ENCODE data around the gene MPG.

DNA sequence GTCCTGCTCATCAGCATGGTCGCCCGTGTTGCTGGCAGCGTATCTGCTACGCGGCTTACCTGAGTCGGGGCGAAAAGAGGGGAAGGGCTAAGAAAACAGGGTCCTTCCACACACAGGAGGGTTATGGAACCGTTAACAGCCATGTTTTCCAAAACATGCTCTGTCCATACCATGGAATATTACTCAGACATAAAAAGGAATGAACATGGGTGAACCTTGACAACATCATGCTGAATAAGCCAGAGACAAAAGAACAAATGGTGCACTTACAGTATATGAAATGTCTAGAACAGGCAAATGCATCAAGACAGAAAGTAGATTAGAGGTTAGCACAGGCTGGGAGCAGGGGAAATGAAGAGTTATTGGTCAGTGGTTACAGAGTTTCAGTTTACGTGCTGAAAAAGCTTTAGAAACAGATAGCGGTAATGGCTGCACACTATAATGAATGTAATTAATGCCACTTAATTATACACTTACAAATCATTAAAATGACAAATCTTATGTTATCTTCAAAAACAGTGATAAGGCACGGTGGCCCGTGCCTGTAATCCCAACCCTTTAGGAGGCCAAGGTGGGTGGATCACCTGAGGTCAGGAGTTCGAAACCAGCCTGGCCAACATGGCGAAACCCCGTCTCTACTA is 52.6 kb downstream of the MPG start:
- TF ChIP-seq, protein P1, sequence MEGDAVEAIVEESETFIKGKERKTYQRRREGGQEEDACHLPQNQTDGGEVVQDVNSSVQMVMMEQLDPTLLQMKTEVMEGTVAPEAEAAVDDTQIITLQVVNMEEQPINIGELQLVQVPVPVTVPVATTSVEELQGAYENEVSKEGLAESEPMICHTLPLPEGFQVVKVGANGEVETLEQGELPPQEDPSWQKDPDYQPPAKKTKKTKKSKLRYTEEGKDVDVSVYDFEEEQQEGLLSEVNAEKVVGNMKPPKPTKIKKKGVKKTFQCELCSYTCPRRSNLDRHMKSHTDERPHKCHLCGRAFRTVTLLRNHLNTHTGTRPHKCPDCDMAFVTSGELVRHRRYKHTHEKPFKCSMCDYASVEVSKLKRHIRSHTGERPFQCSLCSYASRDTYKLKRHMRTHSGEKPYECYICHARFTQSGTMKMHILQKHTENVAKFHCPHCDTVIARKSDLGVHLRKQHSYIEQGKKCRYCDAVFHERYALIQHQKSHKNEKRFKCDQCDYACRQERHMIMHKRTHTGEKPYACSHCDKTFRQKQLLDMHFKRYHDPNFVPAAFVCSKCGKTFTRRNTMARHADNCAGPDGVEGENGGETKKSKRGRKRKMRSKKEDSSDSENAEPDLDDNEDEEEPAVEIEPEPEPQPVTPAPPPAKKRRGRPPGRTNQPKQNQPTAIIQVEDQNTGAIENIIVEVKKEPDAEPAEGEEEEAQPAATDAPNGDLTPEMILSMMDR (conservative IDR thresholded peaks at IDR 0.05; ENCODE audit: low read length) = no peak
- no peak for TF ChIP-seq EZH2phosphoT487 (IDR thresholded peaks at IDR 0.05; ENCODE audit: borderline replicate concordance, low read depth, low read length)
